SK-N-SH treated with all-trans-retinoic acid at 6 μM for 48 hours (cell line): ENCODE measurements around the gene PSME3IP1.

ENCODE experiments used
- ATAC-seq: fragments of 200-7000 bp; cut with Tn5 transposase; 3 replicates; pipeline ENCODE4 v1.9.1; 2020; ENCODE audit warnings: mild to moderate bottlenecking, moderate library complexity
- BACH2 ChIP-seq: fragments of 250-450 bp; sonication (Bioruptor Pico); IDR thresholded peaks from 2 replicates; pipeline ENCODE4 v1.9.0; 2021; ENCODE audit warnings: mild to moderate bottlenecking, borderline replicate concordance
- CREB5 ChIP-seq: fragments of 250-450 bp; sonication (Bioruptor Pico); IDR thresholded peaks from 2 replicates; pipeline ENCODE4 v1.5.1; 2020; ENCODE audit warnings: low read depth, mild to moderate bottlenecking, moderate library complexity
- ESRRG ChIP-seq: fragments of 250-450 bp; sonication (Bioruptor Pico); IDR thresholded peaks from 2 replicates; pipeline ENCODE4 v1.6.1; 2021; ENCODE audit warnings: mild to moderate bottlenecking
- GLIS3 ChIP-seq: fragments of 250-450 bp; sonication (Bioruptor Pico); IDR thresholded peaks from 2 replicates; pipeline ENCODE4 v1.5.0; 2020; ENCODE audit warnings: mild to moderate bottlenecking, moderate library complexity
- ISL1 ChIP-seq: fragments of 250-450 bp; sonication (Bioruptor Pico); IDR thresholded peaks from 2 replicates; pipeline ENCODE4 v2.1.2; 2022; ENCODE audit warnings: mild to moderate bottlenecking, moderate library complexity
- OSR1 ChIP-seq: fragments of 250-450 bp; sonication (Bioruptor Pico); IDR thresholded peaks from 2 replicates; pipeline ENCODE4 v1.8.0; 2022; ENCODE audit warnings: moderate library complexity, mild to moderate bottlenecking, inconsistent platforms
- POU6F1 ChIP-seq: fragments of 250-450 bp; sonication (Bioruptor Pico); IDR thresholded peaks from 2 replicates; pipeline ENCODE4 v1.8.0; 2021; ENCODE audit warnings: low read depth, mild to moderate bottlenecking, moderate library complexity, borderline replicate concordance
- RARB ChIP-seq: fragments of 250-450 bp; sonication (Bioruptor Pico); IDR thresholded peaks from 2 replicates; pipeline ENCODE4 v1.8.0; 2021; ENCODE audit warnings: mild to moderate bottlenecking, moderate library complexity
- SNAI2 ChIP-seq: fragments of 250-450 bp; sonication (Bioruptor Pico); IDR thresholded peaks from 2 replicates; pipeline ENCODE4 v1.5.0; 2020; ENCODE audit warnings: mild to moderate bottlenecking, moderate library complexity
- TCF4 ChIP-seq: fragments of 250-450 bp; sonication (Bioruptor Pico); IDR thresholded peaks from 2 replicates; pipeline ENCODE4 v1.8.0; 2021; ENCODE audit warnings: mild to moderate bottlenecking, moderate library complexity, borderline replicate concordance
- TOX ChIP-seq: fragments of 250-450 bp; sonication (Bioruptor Pico); IDR thresholded peaks from 2 replicates; pipeline ENCODE4 v1.8.0; 2021; ENCODE audit warnings: mild to moderate bottlenecking, moderate library complexity, borderline replicate concordance
- TSHZ2 ChIP-seq: fragments of 250-450 bp; sonication (Bioruptor Pico); IDR thresholded peaks from 2 replicates; pipeline ENCODE4 v1.5.0; 2020; ENCODE audit warnings: mild to moderate bottlenecking, moderate library complexity
- ZC3H10 ChIP-seq: fragments of 250-450 bp; sonication (Bioruptor Pico); IDR thresholded peaks from 2 replicates; pipeline ENCODE4 v1.5.1; 2021; ENCODE audit warnings: mild to moderate bottlenecking, moderate library complexity
- ZFP3 ChIP-seq: fragments of 250-450 bp; sonication (Bioruptor Pico); IDR thresholded peaks from 2 replicates; pipeline ENCODE4 v1.5.0; 2020; ENCODE audit warnings: mild to moderate bottlenecking, moderate library complexity
- ZFP30 ChIP-seq: fragments of 450-650 bp; formaldehyde crosslinking; IDR thresholded peaks from 2 replicates; pipeline ENCODE4 v1.5.0; 2022; ENCODE audit warnings: mild to moderate bottlenecking, moderate library complexity
- ZNF565 ChIP-seq: fragments of 450-650 bp; formaldehyde crosslinking; conservative IDR thresholded peaks from 2 replicates; pipeline ENCODE4 v1.5.0; 2020; ENCODE audit warnings: low read depth, mild to moderate bottlenecking, moderate library complexity
- ZNF70 ChIP-seq: fragments of 450-650 bp; formaldehyde crosslinking; IDR thresholded peaks from 2 replicates; pipeline ENCODE4 v1.5.0; 2020; ENCODE audit warnings: mild to moderate bottlenecking, moderate library complexity
- ZNF8 ChIP-seq: fragments of 450-650 bp; formaldehyde crosslinking; IDR thresholded peaks from 2 replicates; pipeline ENCODE4 v1.5.0; 2020; ENCODE audit warnings: mild to moderate bottlenecking, moderate library complexity
- TF ChIP-seq, protein P1 (sequence below): fragments of 250-450 bp; sonication (Bioruptor Pico); IDR thresholded peaks from 2 replicates; pipeline ENCODE4 v1.8.0; 2020; ENCODE audit warnings: mild to moderate bottlenecking, moderate library complexity, borderline replicate concordance
- TF ChIP-seq, protein P2 (sequence below): fragments of 250-450 bp; sonication (Bioruptor Pico); IDR thresholded peaks from 2 replicates; pipeline ENCODE4 v1.5.1; 2021; ENCODE audit warnings: mild to moderate bottlenecking, moderate library complexity

The PSME3IP1 gene

DNA sequence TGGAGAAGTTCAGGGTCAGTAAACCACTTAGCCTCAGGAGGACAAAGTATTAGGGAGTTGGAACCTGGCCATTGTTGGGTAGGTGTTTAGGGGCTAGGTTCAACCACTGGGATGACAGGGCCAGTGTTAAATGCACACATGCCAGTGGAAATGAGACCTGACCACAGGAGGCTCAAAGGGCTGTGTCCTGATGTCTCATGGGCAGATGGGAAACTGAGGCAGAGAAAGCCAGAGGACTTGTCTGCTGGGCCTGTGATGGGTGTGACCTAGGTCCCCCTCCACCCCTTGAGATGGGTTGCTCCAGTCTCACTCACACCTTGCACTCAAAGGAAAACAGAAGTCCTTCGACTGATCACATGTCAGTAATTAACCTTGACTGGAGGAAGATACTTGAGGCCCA is 77.4 kb downstream of the PSME3IP1 start:
- TF ChIP-seq ZNF70 (CRISPR knock-in tag) (no peak), ESRRG (CRISPR knock-in tag) (no peak), TSHZ2 (CRISPR knock-in tag) (no peak), ZNF565 (CRISPR knock-in tag) (no peak), TCF4 (CRISPR knock-in tag) (no peak), ZFP30 (CRISPR knock-in tag) (no peak), CREB5 (CRISPR knock-in tag) (no peak), ISL1 (CRISPR knock-in tag) (no peak), BACH2 (CRISPR knock-in tag) (no peak), GLIS3 (CRISPR knock-in tag) (no peak), POU6F1 (CRISPR knock-in tag) (no peak), OSR1 (CRISPR knock-in tag) (no peak), SNAI2 (CRISPR knock-in tag) (no peak), ZNF8 (CRISPR knock-in tag) (no peak), ZFP3 (CRISPR knock-in tag) (no peak), TOX (CRISPR knock-in tag) (no peak)
- TF ChIP-seq, protein P1, sequence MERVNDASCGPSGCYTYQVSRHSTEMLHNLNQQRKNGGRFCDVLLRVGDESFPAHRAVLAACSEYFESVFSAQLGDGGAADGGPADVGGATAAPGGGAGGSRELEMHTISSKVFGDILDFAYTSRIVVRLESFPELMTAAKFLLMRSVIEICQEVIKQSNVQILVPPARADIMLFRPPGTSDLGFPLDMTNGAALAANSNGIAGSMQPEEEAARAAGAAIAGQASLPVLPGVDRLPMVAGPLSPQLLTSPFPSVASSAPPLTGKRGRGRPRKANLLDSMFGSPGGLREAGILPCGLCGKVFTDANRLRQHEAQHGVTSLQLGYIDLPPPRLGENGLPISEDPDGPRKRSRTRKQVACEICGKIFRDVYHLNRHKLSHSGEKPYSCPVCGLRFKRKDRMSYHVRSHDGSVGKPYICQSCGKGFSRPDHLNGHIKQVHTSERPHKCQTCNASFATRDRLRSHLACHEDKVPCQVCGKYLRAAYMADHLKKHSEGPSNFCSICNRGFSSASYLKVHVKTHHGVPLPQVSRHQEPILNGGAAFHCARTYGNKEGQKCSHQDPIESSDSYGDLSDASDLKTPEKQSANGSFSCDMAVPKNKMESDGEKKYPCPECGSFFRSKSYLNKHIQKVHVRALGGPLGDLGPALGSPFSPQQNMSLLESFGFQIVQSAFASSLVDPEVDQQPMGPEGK (CRISPR knock-in tag) = no peak
- TF ChIP-seq, protein P2, sequence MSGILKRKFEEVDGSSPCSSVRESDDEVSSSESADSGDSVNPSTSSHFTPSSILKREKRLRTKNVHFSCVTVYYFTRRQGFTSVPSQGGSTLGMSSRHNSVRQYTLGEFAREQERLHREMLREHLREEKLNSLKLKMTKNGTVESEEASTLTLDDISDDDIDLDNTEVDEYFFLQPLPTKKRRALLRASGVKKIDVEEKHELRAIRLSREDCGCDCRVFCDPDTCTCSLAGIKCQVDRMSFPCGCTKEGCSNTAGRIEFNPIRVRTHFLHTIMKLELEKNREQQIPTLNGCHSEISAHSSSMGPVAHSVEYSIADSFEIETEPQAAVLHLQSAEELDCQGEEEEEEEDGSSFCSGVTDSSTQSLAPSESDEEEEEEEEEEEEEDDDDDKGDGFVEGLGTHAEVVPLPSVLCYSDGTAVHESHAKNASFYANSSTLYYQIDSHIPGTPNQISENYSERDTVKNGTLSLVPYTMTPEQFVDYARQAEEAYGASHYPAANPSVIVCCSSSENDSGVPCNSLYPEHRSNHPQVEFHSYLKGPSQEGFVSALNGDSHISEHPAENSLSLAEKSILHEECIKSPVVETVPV (CRISPR knock-in tag) = no peak
- TF ChIP-seq, all 23 proteins: peak for 0
- ATAC-seq = no peak

GRCh38 chr16:57107321-57107922 is 78.4 kb downstream of the PSME3IP1 start:
- no peak; the same call in 2 of the 3 replicates for ATAC-seq
- TF ChIP-seq RARB = no peak
- TF ChIP-seq ZFP3 (CRISPR knock-in tag) = no peak
- no peak for TF ChIP-seq ZNF8 (CRISPR knock-in tag)
- no peak for TF ChIP-seq SNAI2 (CRISPR knock-in tag)
- TF ChIP-seq TOX (CRISPR knock-in tag) = no peak
- TF ChIP-seq, protein P1 (CRISPR knock-in tag) = no peak
- no peak for TF ChIP-seq TSHZ2 (CRISPR knock-in tag)
- TF ChIP-seq ZC3H10 (CRISPR knock-in tag) = no peak
- no peak for TF ChIP-seq CREB5 (CRISPR knock-in tag)
